A549 treated with DMSO at 1 μM for 4 hours (cell line): Measurements from ENCODE around the gene ADAM11. TPM values are rescaled to one million over a fixed set of nuclear protein-coding genes. Genes with fewer than 3 reads are reported as not detected.

Experiments
- total RNA-seq: library from RNA; stranded (reverse); fragments of 200-300 nt; extraction: Qiagen RNA extraction; gene quantifications from 5 replicates; pipeline ENCODE4 v1.2.3, GENCODE V29; 2022; ENCODE audit warnings: low read depth

ADAM11 gene, protein sequence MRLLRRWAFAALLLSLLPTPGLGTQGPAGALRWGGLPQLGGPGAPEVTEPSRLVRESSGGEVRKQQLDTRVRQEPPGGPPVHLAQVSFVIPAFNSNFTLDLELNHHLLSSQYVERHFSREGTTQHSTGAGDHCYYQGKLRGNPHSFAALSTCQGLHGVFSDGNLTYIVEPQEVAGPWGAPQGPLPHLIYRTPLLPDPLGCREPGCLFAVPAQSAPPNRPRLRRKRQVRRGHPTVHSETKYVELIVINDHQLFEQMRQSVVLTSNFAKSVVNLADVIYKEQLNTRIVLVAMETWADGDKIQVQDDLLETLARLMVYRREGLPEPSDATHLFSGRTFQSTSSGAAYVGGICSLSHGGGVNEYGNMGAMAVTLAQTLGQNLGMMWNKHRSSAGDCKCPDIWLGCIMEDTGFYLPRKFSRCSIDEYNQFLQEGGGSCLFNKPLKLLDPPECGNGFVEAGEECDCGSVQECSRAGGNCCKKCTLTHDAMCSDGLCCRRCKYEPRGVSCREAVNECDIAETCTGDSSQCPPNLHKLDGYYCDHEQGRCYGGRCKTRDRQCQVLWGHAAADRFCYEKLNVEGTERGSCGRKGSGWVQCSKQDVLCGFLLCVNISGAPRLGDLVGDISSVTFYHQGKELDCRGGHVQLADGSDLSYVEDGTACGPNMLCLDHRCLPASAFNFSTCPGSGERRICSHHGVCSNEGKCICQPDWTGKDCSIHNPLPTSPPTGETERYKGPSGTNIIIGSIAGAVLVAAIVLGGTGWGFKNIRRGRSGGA
- 1.9 to 2.7 TPM (median 2.1 TPM) in 5 replicates for total RNA-seq

GRCh38 chr17:44758414-44759085 is at the start of gene ADAM11:
Gene ADAM11 (plus strand): TSS chr17:44758988. CDS start chr17:44759200, 212 bp downstream.

DNA sequence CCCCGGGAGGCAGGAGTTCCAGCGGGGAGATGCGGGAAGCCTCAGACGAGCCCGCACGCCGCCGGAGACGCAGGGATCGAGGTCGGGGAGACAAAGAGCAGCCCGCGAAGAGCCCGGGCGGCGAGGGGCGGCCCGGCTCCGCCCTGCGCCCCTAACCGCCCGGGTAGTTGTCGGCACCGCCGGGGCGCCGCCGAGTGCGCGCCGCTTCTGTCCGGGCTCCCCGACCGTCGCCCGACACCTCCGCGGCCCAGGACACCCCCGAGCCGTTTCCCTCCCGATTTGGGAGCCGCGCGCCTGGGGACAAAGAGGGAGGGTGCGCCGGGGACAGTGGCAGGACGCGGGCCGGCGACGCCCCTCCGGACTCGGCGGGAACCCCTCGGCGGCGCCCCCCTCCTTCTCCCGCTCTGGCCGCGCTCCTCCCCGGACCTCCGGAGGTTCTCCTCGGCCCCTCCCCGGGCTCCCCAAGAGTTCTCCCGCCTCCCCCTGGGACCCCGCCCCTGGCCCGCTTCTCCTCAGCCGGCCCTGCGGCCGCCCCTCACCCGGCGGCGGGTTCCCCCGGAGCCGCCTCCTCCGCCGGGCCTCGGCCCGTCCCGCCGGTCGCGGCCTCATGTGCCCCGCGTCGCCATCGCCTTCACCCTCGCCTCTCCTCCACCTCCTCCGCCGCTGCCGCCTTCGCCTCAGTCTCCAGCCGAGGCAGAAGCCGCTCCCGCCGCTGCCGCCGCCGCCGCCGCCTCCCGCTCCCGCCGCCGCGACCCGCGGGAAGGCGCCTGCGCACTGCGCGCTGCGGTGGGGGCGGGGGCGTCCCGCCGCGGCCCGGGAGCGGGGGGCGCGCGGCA is 71.0 kb downstream of the ADAM11 start, which contains the start of gene GJC1:
Gene GJC1, minus strand, starts transcription at position 765 of the 836 bp plus-strand sequence. CDS start 24,470 bp downstream, outside the sequence.

Other genes starting within 250 kb of the ADAM11 start
- gene FZD2, start 201.5 kb upstream of the ADAM11 start, total RNA-seq, result 31.5 to 46.5 TPM (median 38.7 TPM) in 5 replicates
- 2.0 to 4.7 TPM (median 3.6 TPM) in 5 replicates for gene MEIOC, start 102.5 kb upstream of the ADAM11 start, total RNA-seq
- gene CCDC43, start 69.2 kb upstream of the ADAM11 start, total RNA-seq, result 27.6 to 35.2 TPM (median 31.4 TPM) in 5 replicates
- 26.8 to 31.8 TPM (median 28.9 TPM) in 5 replicates for gene DBF4B, start 50.3 kb upstream of the ADAM11 start, total RNA-seq
- gene GJC1, start 71.3 kb downstream of the ADAM11 start, total RNA-seq, result 34.3 to 45.2 TPM (median 42.8 TPM) in 5 replicates
- gene HIGD1B, start 88.9 kb downstream of the ADAM11 start, total RNA-seq, result not detected in 5 replicates
- gene EFTUD2, start 140.5 kb downstream of the ADAM11 start, total RNA-seq, result 159 to 184 TPM (median 170 TPM) in 5 replicates
- gene GFAP, start 156.5 kb downstream of the ADAM11 start, total RNA-seq, result 0.44 to 2.4 TPM (median 0.71 TPM) in 5 replicates
- 33.4 to 46.7 TPM (median 45.4 TPM) in 5 replicates for gene KIF18B, start 188.8 kb downstream of the ADAM11 start, total RNA-seq
- 17.6 to 30.5 TPM (median 24.6 TPM) in 5 replicates for gene C1QL1, start 209.3 kb downstream of the ADAM11 start, total RNA-seq